ENCODE data around the gene TDRD12. TPM values are rescaled to one million over a fixed set of nuclear protein-coding genes. Genes with fewer than 3 reads are reported as not detected.

Gene TDRD12
- total RNA-seq, 1 donor from 2014 or later = 0.07 TPM

- no peak overlapping the region for H3K4me2 ChIP-seq
- H3K27ac ChIP-seq = no peak overlapping the region
- no peaks in the 10 kb centered on the region for H3K27me3 ChIP-seq
- H3K27ac Mint-ChIP-seq = no peak overlapping the region
- no peak overlapping the region for H3K4me3 ChIP-seq
- no peaks in the 10 kb centered on the region for H3K36me3 ChIP-seq
- no peak overlapping the region for H2AFZ ChIP-seq (replicated peaks)
- no peak overlapping the region for H3K9ac ChIP-seq
- H3K27me3 Mint-ChIP-seq (ENCODE audit: insufficient read depth, low read depth) = peaks cover 4% of the 10 kb centered on the region
- no peaks in the 10 kb centered on the region for H3K9me3 ChIP-seq (ENCODE audit: low read depth)
- no peaks in the 10 kb centered on the region for H3K9me3 Mint-ChIP-seq
- H4K20me1 ChIP-seq (ENCODE audit: low read depth) = no peaks in the 10 kb centered on the region
- DNase-seq (ENCODE audit: low spot score) = no peak
- no peaks in the 10 kb centered on the region for H3F3A ChIP-seq (ENCODE audit: low read depth)
- no peaks in the 10 kb centered on the region for H3K79me2 ChIP-seq (ENCODE audit: low read depth)
- no peak for TF ChIP-seq CTCF (IDR thresholded peaks at IDR 0.05)
- TF ChIP-seq EZH2 (IDR thresholded peaks at IDR 0.05) = no peak
- no peak for TF ChIP-seq EZH2phosphoT487 (IDR thresholded peaks at IDR 0.05)
- peaks cover 4% of the 10 kb centered on the region for H3K4me1 ChIP-seq
- H3K4me3 Mint-ChIP-seq = no peak overlapping the region
- peaks cover 6% of the 10 kb centered on the region for H3K4me1 Mint-ChIP-seq
- peaks cover 9% of the 10 kb centered on the region for H3K36me3 Mint-ChIP-seq
Observed at GRCh38 chr19:32876919-32877285, 157.3 kb downstream of the TDRD12 start.

Small RNA genes within 50 kb of the gene (small RNA-seq; reads per million reads assigned to genes)
- not detected for gene RN7SKP22

Other genes starting within 250 kb of the TDRD12 start
- gene PDCD5, start 138.6 kb upstream of the TDRD12 start, total RNA-seq (ENCODE audit: low replicate concordance) = 78.5 and 88.9 TPM in 2 replicates
- 24.9 and 30.5 TPM in 2 replicates for gene ANKRD27, start 44.6 kb upstream of the TDRD12 start, total RNA-seq (ENCODE audit: low replicate concordance)
- 0.28 TPM in 1 of 2 replicates, not detected in the other for gene RGS9BP, start 43.9 kb upstream of the TDRD12 start, total RNA-seq (ENCODE audit: low replicate concordance)
- gene NUDT19, start 27.9 kb upstream of the TDRD12 start, total RNA-seq (ENCODE audit: low replicate concordance) = 4.1 and 4.4 TPM in 2 replicates
- not detected in 2 replicates for gene SLC7A9, start 150.0 kb downstream of the TDRD12 start, total RNA-seq (ENCODE audit: low replicate concordance)